ENCODE measurements around the gene DBF4.
"Not testable (repeated sequence)": the region's sequence is repeated elsewhere in the genome, so short reads cannot be mapped to it uniquely, and the experiment has no call there.

The DBF4 gene

DNA sequence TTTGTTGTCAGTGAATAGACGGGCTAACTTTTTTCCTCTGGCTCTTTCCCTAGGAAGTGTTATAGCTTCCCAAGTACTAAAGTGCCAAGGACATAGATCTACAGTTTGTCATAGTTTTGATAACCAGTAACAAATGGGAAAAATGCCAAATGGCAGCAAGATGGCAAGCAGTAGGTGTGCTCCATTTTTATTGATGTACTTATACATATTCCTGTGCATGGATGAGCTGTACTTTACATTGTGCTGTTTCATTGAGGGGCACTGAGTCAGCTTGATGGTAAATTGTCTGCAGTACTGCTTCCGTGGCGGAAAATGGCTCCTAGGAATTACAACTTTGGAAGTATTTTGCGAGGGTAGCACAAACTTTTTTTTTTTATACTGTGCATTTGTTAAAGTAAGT is 64.8 kb downstream of the DBF4 start:
- no peak overlapping the region for H3K4me3 Mint-ChIP-seq
- H3K9me3 Mint-ChIP-seq = no peaks in the 10 kb centered on the region
- peaks cover 10% of the 10 kb centered on the region for H3K4me1 Mint-ChIP-seq
- no peak for DNase-seq (ENCODE audit: low spot score in 2 of 2)
- H3K27me3 Mint-ChIP-seq = no peaks in the 10 kb centered on the region
- ATAC-seq (replicated peaks; ENCODE audit: extremely low read depth, poor library complexity, severe bottlenecking) = no peak
- no peak overlapping the region for H3K27ac Mint-ChIP-seq (ENCODE audit: low read depth)
- no peaks in the 10 kb centered on the region for H3K36me3 Mint-ChIP-seq (ENCODE audit: insufficient read depth)

DNA sequence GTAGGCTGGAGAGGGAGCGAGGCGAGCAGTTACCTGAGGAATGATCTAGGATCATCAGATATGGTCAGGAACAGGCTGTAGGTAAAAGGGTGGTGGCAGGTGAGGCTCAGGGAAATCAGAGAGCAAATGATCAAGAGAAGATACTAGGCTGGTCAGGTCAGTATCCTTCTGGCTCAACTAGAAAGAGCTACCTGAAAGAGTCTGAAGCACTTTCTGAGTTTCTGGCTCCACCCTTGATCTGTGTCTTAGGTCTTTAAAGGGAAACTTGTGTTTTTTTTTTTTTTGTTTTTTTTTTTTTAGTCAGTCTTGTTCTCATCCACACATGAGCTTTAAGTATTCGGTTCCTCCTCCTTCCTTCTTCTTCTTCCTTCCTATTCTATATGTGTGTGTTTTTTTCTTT is 68.3 kb downstream of the DBF4 start:
- no peak overlapping the region for H3K4me3 Mint-ChIP-seq
- DNase-seq (ENCODE audit: low spot score in 2 of 2) (no peak), ATAC-seq (replicated peaks; ENCODE audit: extremely low read depth, poor library complexity, severe bottlenecking) (no peak)
- no peaks in the 10 kb centered on the region for H3K27me3 Mint-ChIP-seq
- H3K36me3 Mint-ChIP-seq (ENCODE audit: insufficient read depth) = no peaks in the 10 kb centered on the region
- H3K27ac Mint-ChIP-seq (ENCODE audit: low read depth) = peak overlapping the region; percentile 70
- no peaks in the 10 kb centered on the region for H3K9me3 Mint-ChIP-seq
- H3K4me1 Mint-ChIP-seq = peaks cover 10% of the 10 kb centered on the region

DNA sequence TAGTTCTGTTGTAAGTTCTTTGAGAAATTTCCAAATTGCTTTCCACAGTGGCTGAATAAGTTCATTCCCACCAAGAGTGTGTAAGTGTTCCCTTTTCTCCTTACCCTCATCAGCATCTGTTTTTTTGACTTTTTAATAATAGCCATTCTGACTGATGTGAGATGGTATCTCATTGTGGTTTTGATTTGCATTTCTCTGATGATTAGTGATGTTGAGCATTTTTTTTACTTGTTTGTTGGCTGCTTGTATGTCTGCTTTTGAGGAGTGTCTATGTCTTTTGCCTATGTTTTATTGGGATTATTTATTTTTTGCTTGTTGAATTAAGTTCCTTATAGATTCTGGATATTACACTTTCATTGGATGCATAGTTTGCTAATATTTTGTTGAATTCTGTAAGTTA is 69.6 kb downstream of the DBF4 start:
- not testable (repeated sequence) for ATAC-seq (replicated peaks; ENCODE audit: extremely low read depth, poor library complexity, severe bottlenecking); H3K36me3 Mint-ChIP-seq (ENCODE audit: insufficient read depth); H3K27me3 Mint-ChIP-seq; H3K4me1 Mint-ChIP-seq; DNase-seq (ENCODE audit: low spot score in 2 of 2); H3K4me3 Mint-ChIP-seq; H3K9me3 Mint-ChIP-seq; H3K27ac Mint-ChIP-seq (ENCODE audit: low read depth)

DNA sequence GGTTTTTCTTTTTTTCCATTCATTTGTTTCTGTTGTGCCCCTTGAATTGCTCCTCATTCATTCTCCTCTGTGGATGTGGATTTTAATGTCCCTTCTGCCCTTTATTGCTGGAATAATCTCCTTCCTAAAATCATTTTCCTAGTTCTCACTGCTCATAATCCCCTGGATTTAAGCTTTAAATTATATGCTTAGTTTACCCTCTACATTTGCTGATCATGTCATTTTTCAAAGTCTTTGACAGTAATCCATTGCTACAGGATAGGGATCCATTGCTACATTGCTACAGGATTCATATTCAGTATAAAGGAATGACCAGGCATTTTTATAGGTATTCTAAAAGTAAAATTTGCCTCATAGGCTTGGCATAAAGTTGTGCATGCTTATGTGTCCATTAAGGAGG is 72.1 kb downstream of the DBF4 start:
- Mint-ChIP-seq H3K27me3 (no peaks in the 10 kb centered on the region), H3K36me3 (ENCODE audit: insufficient read depth) (no peaks in the 10 kb centered on the region), H3K4me3 (no peak overlapping the region), H3K9me3 (no peaks in the 10 kb centered on the region), H3K27ac (ENCODE audit: low read depth) (no peak overlapping the region), H3K4me1 (peaks cover 10% of the 10 kb centered on the region)
- no peak for DNase-seq (ENCODE audit: low spot score in 2 of 2)
- no peak for ATAC-seq (replicated peaks; ENCODE audit: extremely low read depth, poor library complexity, severe bottlenecking)
